ENCODE data around the gene POLR3F. TPM values are rescaled to one million over a fixed set of nuclear protein-coding genes. Genes with fewer than 3 reads are reported as not detected.

POLR3F gene
- polyA plus RNA-seq, 3 donors = 4.1 to 6.7 (median 4.8) TPM

DNA sequence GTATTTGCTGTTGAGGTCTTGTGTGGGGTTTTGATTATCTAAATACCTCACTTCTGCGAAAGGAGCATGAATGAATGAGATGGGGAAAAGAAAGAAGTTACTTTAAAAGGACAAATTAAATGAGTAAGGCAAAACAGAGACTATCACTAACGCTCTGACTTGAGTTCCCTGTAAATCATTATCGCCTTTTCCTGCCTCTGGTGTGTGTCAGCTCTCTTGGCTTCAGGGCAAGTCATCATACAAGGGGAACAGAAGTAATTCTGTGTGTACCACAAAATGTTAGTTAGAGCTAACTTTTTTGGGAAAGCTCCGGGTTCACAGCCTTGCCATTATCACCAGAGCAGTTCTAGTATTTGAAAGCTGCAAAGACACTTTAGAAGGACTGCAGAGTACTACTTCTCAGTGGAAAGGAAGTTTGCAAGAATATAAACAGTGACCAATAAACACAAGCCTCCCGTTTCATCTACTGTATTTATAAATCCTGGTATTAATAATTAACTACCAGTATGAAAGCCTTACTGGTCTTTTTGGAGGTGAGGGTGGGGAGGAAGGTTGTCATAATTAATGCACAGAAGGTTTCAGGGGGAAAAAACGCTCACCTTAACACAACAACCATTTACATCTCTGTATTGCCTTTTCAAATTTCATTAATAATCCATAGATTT is 1.5 kb upstream of the POLR3F start:
- H3K4me1 Mint-ChIP-seq = peaks cover 15% of the 10 kb centered on the region
- intact Hi-C loops (cut with micrococcal nuclease) = loop anchor here (2.0 to 10.0 kb wide), 4 partner anchors 41 to 181 kb away; partner anchors contain the start of genes DTD1 (in 2 of the 2), SEC23B (in 1 of the 2) and ZNF133 (in 1 of the 2)
- 68% methylated on average over 2 of the region's 6 CpGs for WGBS (ENCODE audit: insufficient coverage)
- H3K9me3 ChIP-seq (replicated peaks in 1 of 2; ENCODE audit: control insufficient read depth in 1 of 2, insufficient read depth in 1 of 2, low read length in 2 of 2) = no peaks in the 10 kb centered on the region
- no peak for DNase-seq
- H3K9me3 Mint-ChIP-seq = no peaks in the 10 kb centered on the region
- peaks cover 14 to 22% of the 10 kb centered on the region in 2 donors for H3K4me1 ChIP-seq (ENCODE audit: control insufficient read depth in 1 of 2, insufficient read depth in 2 of 2, low read length in 2 of 2)
- peaks cover 0 to 2% (median 0%) of the 10 kb centered on the region in 3 donors for H3K27me3 Mint-ChIP-seq (ENCODE audit: low read depth in 3 of 3)
- H2AFZ ChIP-seq (ENCODE audit: insufficient read depth, low read depth, low read length, poor library complexity, severe bottlenecking) = peak overlapping the region; percentile 54
- H3K4me3 Mint-ChIP-seq = no peak overlapping the region
- TF ChIP-seq, protein P1, sequence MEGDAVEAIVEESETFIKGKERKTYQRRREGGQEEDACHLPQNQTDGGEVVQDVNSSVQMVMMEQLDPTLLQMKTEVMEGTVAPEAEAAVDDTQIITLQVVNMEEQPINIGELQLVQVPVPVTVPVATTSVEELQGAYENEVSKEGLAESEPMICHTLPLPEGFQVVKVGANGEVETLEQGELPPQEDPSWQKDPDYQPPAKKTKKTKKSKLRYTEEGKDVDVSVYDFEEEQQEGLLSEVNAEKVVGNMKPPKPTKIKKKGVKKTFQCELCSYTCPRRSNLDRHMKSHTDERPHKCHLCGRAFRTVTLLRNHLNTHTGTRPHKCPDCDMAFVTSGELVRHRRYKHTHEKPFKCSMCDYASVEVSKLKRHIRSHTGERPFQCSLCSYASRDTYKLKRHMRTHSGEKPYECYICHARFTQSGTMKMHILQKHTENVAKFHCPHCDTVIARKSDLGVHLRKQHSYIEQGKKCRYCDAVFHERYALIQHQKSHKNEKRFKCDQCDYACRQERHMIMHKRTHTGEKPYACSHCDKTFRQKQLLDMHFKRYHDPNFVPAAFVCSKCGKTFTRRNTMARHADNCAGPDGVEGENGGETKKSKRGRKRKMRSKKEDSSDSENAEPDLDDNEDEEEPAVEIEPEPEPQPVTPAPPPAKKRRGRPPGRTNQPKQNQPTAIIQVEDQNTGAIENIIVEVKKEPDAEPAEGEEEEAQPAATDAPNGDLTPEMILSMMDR (IDR thresholded peaks at IDR 0.05) = no peak
- H3K9ac ChIP-seq (ENCODE audit: insufficient read depth, low read length, poor library complexity, severe bottlenecking) = no peak overlapping the region
- H3K79me2 ChIP-seq (ENCODE audit: insufficient read depth, low read length) = peaks cover 30% of the 10 kb centered on the region
- no peak overlapping the region for H3K4me2 ChIP-seq (replicated peaks; ENCODE audit: extremely low read depth, low read length, poor library complexity, severe bottlenecking)
- peaks cover 4 to 9% of the 10 kb centered on the region in 2 donors for H3K36me3 Mint-ChIP-seq
- H4K20me1 ChIP-seq (ENCODE audit: insufficient read depth, low read length) = no peaks in the 10 kb centered on the region
- H3K4me3 ChIP-seq (replicated peaks in 1 of 3; ENCODE audit: low read depth in 2 of 3, low read length in 3 of 3) = no peak overlapping the region
- peaks cover under 1 to 16% of the 10 kb centered on the region in 2 donors for H3K36me3 ChIP-seq (replicated peaks in 1 of 2; ENCODE audit: control insufficient read depth in 1 of 2, insufficient read depth in 2 of 2, low read length in 2 of 2)
- H3K27ac Mint-ChIP-seq = no peak overlapping the region
- no peaks in the 10 kb centered on the region for H3K27me3 ChIP-seq (ENCODE audit: control insufficient read depth in 2 of 2, insufficient read depth in 2 of 2, low read length in 2 of 2)
- no peak overlapping the region for H3K27ac ChIP-seq (ENCODE audit: low read depth in 1 of 2, low read length in 2 of 2)

DNA sequence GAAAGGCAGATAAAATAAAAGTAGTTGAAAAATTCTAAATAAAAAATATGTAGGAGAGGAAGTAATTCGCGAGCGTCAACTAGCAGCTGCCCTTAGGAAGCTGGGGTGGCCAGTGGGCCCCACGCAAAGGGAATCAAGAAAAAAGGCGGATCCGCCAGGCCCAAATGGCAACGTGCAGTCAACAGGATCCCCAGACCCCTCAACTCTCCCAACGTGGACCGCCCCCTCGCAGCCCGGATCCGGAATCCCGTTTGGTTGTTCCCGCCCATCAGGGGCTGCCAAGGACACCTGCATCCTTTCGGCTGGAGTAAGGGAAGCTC is 656 bp upstream of the POLR3F start:
- no peaks in the 10 kb centered on the region for H3K9me3 ChIP-seq (replicated peaks in 1 of 2; ENCODE audit: control insufficient read depth in 1 of 2, insufficient read depth in 1 of 2, low read length in 2 of 2)
- Mint-ChIP-seq H3K4me1 (peaks cover 15% of the 10 kb centered on the region), H3K27ac (peak overlapping the region in 5 of 7 donors; percentile 95 to 99 (median 97)), H3K4me3 (peak overlapping the region; percentile 97 to 98), H3K36me3 (peaks cover 13 to 17% of the 10 kb centered on the region in 2 donors), H3K27me3 (ENCODE audit: low read depth in 3 of 3) (peaks cover 0 to 2% (median 0%) of the 10 kb centered on the region in 3 donors), H3K9me3 (no peaks in the 10 kb centered on the region)
- H3K36me3 ChIP-seq (replicated peaks in 1 of 2; ENCODE audit: control insufficient read depth in 1 of 2, insufficient read depth in 2 of 2, low read length in 2 of 2) = peaks cover 8 to 25% of the 10 kb centered on the region in 2 donors
- H3K4me3 ChIP-seq (replicated peaks in 1 of 3; ENCODE audit: low read depth in 2 of 3, low read length in 3 of 3) = peak overlapping the region; percentile 45 to 100 (median 70)
- no peak overlapping the region for H3K27ac ChIP-seq (ENCODE audit: low read depth in 1 of 2, low read length in 2 of 2)
- peak overlapping the region; percentile 97 for H2AFZ ChIP-seq (ENCODE audit: insufficient read depth, low read depth, low read length, poor library complexity, severe bottlenecking)
- TF ChIP-seq, protein P1 (IDR thresholded peaks at IDR 0.05) = no peak
- no peaks in the 10 kb centered on the region for H4K20me1 ChIP-seq (ENCODE audit: insufficient read depth, low read length)
- WGBS (ENCODE audit: insufficient coverage) = under 1% methylated on average over 13 of the region's 15 CpGs
- H3K9ac ChIP-seq (ENCODE audit: insufficient read depth, low read length, poor library complexity, severe bottlenecking) = peak overlapping the region; percentile 86
- H3K4me2 ChIP-seq (replicated peaks; ENCODE audit: extremely low read depth, low read length, poor library complexity, severe bottlenecking) = peak overlapping the region; percentile 87
- no peaks in the 10 kb centered on the region for H3K27me3 ChIP-seq (ENCODE audit: control insufficient read depth in 2 of 2, insufficient read depth in 2 of 2, low read length in 2 of 2)
- DNase-seq = no peak
- intact Hi-C loops (cut with micrococcal nuclease) = loop anchor here (2.0 to 10.0 kb wide), 4 partner anchors 40 to 182 kb away; partner anchors contain the start of genes DTD1 (in 2 of the 2), SEC23B (in 1 of the 2) and ZNF133 (in 1 of the 2)
- peaks cover 30% of the 10 kb centered on the region for H3K79me2 ChIP-seq (ENCODE audit: insufficient read depth, low read length)
- H3K4me1 ChIP-seq (ENCODE audit: control insufficient read depth in 1 of 2, insufficient read depth in 2 of 2, low read length in 2 of 2) = peaks cover 14 to 22% of the 10 kb centered on the region in 2 donors
